HepG2 (cell line): ENCODE data around the gene METRN. TPM values are rescaled to one million over a fixed set of nuclear protein-coding genes. Genes with fewer than 3 reads are reported as not detected.

ENCODE experiments used
- CAMTA2 ChIP-seq: sonication (generic); formaldehyde crosslinking; IDR thresholded peaks from 2 replicates; pipeline ENCODE4 v1.4.0; 2020; ENCODE audit warnings: mild to moderate bottlenecking, missing genetic modification reagents, borderline replicate concordance
- DNMT3B ChIP-seq: conservative IDR thresholded peaks from 2 replicates; pipeline ENCODE4 v1.6.1; 2016; ENCODE audit warnings: missing biosample characterization, control low read depth
- ESRRA ChIP-seq: sonication (generic); formaldehyde crosslinking; IDR thresholded peaks from 2 replicates; pipeline ENCODE4 v1.5.1; 2020; ENCODE audit warnings: mild to moderate bottlenecking, low read depth, missing genetic modification reagents
- JARID2 ChIP-seq: sonication (generic); formaldehyde crosslinking; IDR thresholded peaks from 2 replicates; pipeline ENCODE4 v1.8.1; 2023; ENCODE audit warnings: missing genetic modification reagents, inconsistent platforms; ENCODE audit not compliant: insufficient replicate concordance
- NR2F1 ChIP-seq, 2 experiments: fragments of 450-650 bp in 1 of 2; formaldehyde crosslinking in 1 of 2; IDR thresholded peaks; 2 replicates each; pipeline versions ENCODE4 v1.5.0 to v1.6.1; 2016 to 2020; ENCODE audit warnings: mild to moderate bottlenecking in 1 of 2, missing compliant biosample characterization in 1 of 2, missing genetic modification reagents in 1 of 2, moderate library complexity in 1 of 2
- SAP130 ChIP-seq: IDR thresholded peaks from 2 replicates; pipeline ENCODE4 v1.6.1; 2016; ENCODE audit warnings: low read depth
- SIX1 ChIP-seq: sonication (generic); formaldehyde crosslinking; IDR thresholded peaks from 2 replicates; pipeline ENCODE4 v1.4.0; 2020; ENCODE audit warnings: missing genetic modification reagents, borderline replicate concordance
- ZNF331 ChIP-seq: sonication (generic); formaldehyde crosslinking; IDR thresholded peaks from 2 replicates; pipeline ENCODE4 v1.4.0; 2020; ENCODE audit warnings: missing genetic modification reagents
- ZNF432 ChIP-seq: sonication (generic); formaldehyde crosslinking; IDR thresholded peaks from 2 replicates; pipeline ENCODE4 v1.5.0; 2020; ENCODE audit warnings: missing genetic modification reagents, mild to moderate bottlenecking, borderline replicate concordance
- ZNF563 ChIP-seq: sonication (generic); formaldehyde crosslinking; IDR thresholded peaks from 2 replicates; pipeline ENCODE4 v1.8.0; 2022; ENCODE audit warnings: mild to moderate bottlenecking, moderate library complexity, missing genetic modification reagents
- ZNF713 ChIP-seq: sonication (generic); formaldehyde crosslinking; IDR thresholded peaks from 2 replicates; pipeline ENCODE4 v1.4.0; 2020; ENCODE audit warnings: mild to moderate bottlenecking, missing genetic modification reagents
- ZNF747 ChIP-seq: sonication (generic); formaldehyde crosslinking; IDR thresholded peaks from 2 replicates; pipeline ENCODE4 v1.8.1; 2023; ENCODE audit warnings: missing genetic modification reagents, mild to moderate bottlenecking, borderline replicate concordance
- ZSCAN31 ChIP-seq: sonication (generic); formaldehyde crosslinking; IDR thresholded peaks from 2 replicates; pipeline ENCODE4 v1.5.0; 2020; ENCODE audit warnings: low read depth, mild to moderate bottlenecking, missing genetic modification reagents
- polyA plus RNA-seq, 8 experiments: library from polyadenylated mRNA; depleted of rRNA in 3 of 8; stranded (reverse) in 7 of 8; unstranded in 1 of 8; fragments of >200 nt; fragmentation: Illumina TruSeq in 4 of 8; extraction: Trizol in 4 of 8; gene quantifications; 2 replicates each; pipeline versions ENCODE4 v1.2.1 to v1.2.3, GENCODE V29; 2011 to 2016; ENCODE audit warnings: low read depth in 4 of 8, missing spikeins in 1 of 8, mixed read lengths in 1 of 8; ENCODE audit not compliant: insufficient read depth in 1 of 8
- total RNA-seq, 5 experiments: library from RNA; depleted of rRNA; stranded (reverse); fragments of >200 nt; fragmentation: Illumina TruSeq; extraction: Trizol; gene quantifications; 2 replicates each; pipeline ENCODE4 v1.2.3, GENCODE V29; 2016; ENCODE audit warnings: low read depth in 1 of 5
- TF ChIP-seq, protein P1 (sequence below): sonication (generic); formaldehyde crosslinking; conservative IDR thresholded peaks from 2 replicates; pipeline ENCODE4 v1.4.0; 2020; ENCODE audit warnings: missing genetic modification reagents
- TF ChIP-seq, protein P2 (sequence below): sonication (generic); formaldehyde crosslinking; IDR thresholded peaks from 2 replicates; pipeline ENCODE4 v1.4.0; 2020; ENCODE audit warnings: missing genetic modification reagents, mild to moderate bottlenecking, borderline replicate concordance
- TF ChIP-seq, protein P3 (sequence below): sonication (generic); formaldehyde crosslinking; IDR thresholded peaks from 2 replicates; pipeline ENCODE4 v1.4.0; 2020; ENCODE audit warnings: missing genetic modification reagents, mild to moderate bottlenecking, borderline replicate concordance
- TF ChIP-seq, protein P4 (sequence below): sonication (generic); formaldehyde crosslinking; IDR thresholded peaks from 2 replicates; pipeline ENCODE4 v1.9.0; 2021; ENCODE audit warnings: missing genetic modification reagents, mild to moderate bottlenecking, borderline replicate concordance
- TF ChIP-seq, protein P5 (sequence below): sonication (generic); formaldehyde crosslinking; IDR thresholded peaks from 2 replicates; pipeline ENCODE4 v1.5.1; 2020; ENCODE audit warnings: mild to moderate bottlenecking, missing genetic modification reagents, moderate library complexity

The METRN gene
- total and polyA plus RNA-seq, 2 of the 13 experiments (the other 11 are each of a cell fraction or from before 2014, with no cell fraction given): 25.5 to 46.1 TPM

DNA sequence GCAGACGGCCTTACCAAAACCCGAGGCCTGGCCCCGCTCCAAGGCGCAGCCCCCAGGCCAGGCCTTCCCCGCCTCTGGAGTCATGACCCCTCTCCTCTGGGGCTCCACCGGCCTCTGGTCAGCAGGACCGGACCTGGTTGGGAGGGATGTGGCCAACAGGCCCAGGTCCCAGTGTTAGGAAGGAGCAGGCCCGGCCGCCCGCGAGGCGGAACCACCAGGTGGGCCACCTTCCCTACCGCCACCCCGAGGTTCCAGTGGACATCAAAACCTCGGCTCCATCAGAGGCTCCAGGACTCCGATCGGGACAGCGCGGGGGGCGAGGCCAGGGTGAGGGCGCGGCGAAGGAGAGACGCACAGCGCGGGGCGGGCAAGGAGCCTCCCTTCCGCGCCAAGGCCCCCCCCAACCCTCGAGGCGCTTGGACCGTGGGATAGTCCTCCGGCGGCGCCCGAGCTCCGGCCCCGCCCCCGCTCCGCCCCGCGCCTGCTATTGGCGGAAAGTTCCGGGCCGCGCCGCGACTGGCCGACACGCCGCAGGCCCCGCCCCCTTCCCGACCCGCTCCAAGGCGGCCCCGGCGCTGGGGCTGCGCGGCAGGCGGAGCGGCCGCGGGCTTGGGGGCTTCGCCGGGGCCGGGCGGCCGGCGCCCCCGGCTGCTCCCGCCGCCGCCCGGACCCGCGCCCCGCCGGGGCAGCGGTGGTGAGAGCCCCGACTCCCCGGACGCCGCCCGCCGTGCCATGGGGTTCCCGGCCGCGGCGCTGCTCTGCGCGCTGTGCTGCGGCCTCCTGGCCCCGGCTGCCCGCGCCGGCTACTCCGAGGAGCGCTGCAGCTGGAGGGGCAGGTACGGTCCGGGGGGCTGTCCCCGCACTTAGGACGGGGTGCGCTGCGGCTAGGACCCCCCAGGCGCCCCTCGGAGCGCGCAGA is at the start of gene METRN (continued):
- TF ChIP-seq ZNF432: no peak
- no peak for TF ChIP-seq JARID2 (CRISPR knock-in tag)
- TF ChIP-seq, protein P1, sequence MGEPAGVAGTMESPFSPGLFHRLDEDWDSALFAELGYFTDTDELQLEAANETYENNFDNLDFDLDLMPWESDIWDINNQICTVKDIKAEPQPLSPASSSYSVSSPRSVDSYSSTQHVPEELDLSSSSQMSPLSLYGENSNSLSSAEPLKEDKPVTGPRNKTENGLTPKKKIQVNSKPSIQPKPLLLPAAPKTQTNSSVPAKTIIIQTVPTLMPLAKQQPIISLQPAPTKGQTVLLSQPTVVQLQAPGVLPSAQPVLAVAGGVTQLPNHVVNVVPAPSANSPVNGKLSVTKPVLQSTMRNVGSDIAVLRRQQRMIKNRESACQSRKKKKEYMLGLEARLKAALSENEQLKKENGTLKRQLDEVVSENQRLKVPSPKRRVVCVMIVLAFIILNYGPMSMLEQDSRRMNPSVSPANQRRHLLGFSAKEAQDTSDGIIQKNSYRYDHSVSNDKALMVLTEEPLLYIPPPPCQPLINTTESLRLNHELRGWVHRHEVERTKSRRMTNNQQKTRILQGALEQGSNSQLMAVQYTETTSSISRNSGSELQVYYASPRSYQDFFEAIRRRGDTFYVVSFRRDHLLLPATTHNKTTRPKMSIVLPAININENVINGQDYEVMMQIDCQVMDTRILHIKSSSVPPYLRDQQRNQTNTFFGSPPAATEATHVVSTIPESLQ: no peak
- TF ChIP-seq NR2F1 (CRISPR knock-in tag; IDR thresholded peaks at IDR 0.05): no peak
- no peak for TF ChIP-seq ZNF713 (CRISPR knock-in tag)
- TF ChIP-seq, protein P2, sequence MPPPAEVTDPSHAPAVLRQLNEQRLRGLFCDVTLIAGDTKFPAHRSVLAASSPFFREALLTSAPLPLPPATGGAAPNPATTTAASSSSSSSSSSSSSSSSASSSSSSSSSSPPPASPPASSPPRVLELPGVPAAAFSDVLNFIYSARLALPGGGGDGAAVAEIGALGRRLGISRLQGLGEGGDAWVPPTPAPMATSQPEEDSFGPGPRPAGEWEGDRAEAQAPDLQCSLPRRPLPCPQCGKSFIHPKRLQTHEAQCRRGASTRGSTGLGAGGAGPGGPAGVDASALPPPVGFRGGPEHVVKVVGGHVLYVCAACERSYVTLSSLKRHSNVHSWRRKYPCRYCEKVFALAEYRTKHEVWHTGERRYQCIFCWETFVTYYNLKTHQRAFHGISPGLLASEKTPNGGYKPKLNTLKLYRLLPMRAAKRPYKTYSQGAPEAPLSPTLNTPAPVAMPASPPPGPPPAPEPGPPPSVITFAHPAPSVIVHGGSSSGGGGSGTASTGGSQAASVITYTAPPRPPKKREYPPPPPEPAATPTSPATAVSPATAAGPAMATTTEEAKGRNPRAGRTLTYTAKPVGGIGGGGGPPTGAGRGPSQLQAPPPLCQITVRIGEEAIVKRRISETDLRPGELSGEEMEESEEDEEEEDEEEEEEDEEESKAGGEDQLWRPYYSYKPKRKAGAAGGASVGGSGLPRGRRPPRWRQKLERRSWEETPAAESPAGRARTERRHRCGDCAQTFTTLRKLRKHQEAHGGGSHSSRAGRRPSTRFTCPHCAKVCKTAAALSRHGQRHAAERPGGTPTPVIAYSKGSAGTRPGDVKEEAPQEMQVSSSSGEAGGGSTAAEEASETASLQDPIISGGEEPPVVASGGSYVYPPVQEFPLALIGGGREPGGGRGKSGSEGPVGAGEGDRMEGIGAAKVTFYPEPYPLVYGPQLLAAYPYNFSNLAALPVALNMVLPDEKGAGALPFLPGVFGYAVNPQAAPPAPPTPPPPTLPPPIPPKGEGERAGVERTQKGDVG: no peak
- no peak for TF ChIP-seq DNMT3B
- no peak for TF ChIP-seq CAMTA2 (CRISPR knock-in tag)
- TF ChIP-seq ZSCAN31 (CRISPR knock-in tag): no peak
- peak; percentile 39; the same call in 1 of the 2 replicates for TF ChIP-seq ZNF331 (CRISPR knock-in tag)
- TF ChIP-seq, protein P3, sequence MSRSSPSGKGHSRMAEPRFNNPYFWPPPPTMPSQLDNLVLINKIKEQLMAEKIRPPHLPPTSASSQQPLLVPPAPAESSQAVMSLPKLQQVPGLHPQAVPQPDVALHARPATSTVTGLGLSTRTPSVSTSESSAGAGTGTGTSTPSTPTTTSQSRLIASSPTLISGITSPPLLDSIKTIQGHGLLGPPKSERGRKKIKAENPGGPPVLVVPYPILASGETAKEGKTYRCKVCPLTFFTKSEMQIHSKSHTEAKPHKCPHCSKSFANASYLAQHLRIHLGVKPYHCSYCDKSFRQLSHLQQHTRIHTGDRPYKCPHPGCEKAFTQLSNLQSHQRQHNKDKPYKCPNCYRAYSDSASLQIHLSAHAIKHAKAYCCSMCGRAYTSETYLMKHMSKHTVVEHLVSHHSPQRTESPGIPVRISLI (CRISPR knock-in tag): no peak
- no peak for TF ChIP-seq ESRRA (CRISPR knock-in tag)
- TF ChIP-seq, protein P4, sequence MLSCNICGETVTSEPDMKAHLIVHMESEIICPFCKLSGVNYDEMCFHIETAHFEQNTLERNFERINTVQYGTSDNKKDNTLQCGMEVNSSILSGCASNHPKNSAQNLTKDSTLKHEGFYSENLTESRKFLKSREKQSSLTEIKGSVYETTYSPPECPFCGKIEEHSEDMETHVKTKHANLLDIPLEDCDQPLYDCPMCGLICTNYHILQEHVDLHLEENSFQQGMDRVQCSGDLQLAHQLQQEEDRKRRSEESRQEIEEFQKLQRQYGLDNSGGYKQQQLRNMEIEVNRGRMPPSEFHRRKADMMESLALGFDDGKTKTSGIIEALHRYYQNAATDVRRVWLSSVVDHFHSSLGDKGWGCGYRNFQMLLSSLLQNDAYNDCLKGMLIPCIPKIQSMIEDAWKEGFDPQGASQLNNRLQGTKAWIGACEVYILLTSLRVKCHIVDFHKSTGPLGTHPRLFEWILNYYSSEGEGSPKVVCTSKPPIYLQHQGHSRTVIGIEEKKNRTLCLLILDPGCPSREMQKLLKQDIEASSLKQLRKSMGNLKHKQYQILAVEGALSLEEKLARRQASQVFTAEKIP (CRISPR knock-in tag): no peak
- 0 out of 2 replicates have a peak, but pooled peaks have one; percentile 32 for TF ChIP-seq ZNF563 (CRISPR knock-in tag)
- TF ChIP-seq SIX1 (CRISPR knock-in tag): no peak
- 0 out of 2 replicates have a peak, but pooled peaks have one; percentile 15 for TF ChIP-seq SAP130 (CRISPR knock-in tag)
- TF ChIP-seq ZNF747 (CRISPR knock-in tag): 0 out of 2 replicates have a peak, but pooled peaks have one; percentile 29
- TF ChIP-seq, protein P5, sequence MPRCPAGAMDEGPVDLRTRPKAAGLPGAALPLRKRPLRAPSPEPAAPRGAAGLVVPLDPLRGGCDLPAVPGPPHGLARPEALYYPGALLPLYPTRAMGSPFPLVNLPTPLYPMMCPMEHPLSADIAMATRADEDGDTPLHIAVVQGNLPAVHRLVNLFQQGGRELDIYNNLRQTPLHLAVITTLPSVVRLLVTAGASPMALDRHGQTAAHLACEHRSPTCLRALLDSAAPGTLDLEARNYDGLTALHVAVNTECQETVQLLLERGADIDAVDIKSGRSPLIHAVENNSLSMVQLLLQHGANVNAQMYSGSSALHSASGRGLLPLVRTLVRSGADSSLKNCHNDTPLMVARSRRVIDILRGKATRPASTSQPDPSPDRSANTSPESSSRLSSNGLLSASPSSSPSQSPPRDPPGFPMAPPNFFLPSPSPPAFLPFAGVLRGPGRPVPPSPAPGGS (CRISPR knock-in tag): no peak
